Measurements from ENCODE around the gene STARD3.

Gene STARD3

DNA sequence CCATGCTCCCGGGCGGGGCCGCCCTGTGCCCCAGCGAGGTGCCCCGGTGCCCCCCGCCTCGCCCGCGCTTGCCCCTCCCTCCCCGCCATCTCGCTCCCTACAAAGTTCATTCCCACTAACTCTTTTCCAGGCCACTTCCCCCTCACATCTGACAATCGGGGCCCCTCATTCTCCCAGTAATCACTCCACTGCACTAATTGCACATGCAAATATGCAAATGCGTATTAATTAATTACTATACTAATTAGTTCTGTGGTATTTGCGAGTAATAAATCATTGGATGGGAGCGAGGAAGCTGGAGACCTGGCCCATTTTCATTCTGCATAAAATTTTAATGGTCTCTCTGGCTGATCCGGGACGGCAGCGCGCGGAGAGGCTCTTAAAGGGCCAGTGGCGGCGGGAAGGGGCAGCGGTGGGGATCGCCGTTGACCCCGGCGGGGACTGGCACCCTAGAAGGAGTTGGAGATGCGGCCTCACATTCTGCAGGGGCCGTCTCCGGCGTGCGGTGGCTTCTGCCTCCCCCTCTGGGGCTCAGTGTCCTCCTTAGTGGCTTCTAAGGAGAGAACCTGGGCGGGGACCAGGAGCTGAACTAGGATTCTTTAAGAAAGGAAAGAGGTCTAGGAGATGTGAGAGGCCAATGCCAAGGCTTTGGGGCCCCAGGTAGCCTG, 18.6 kb upstream of the STARD3 start:
- no peak overlapping the region for H3K27ac Mint-ChIP-seq
- H3K9me3 Mint-ChIP-seq: no peaks in the 10 kb centered on the region
- TF ChIP-seq, protein P1, sequence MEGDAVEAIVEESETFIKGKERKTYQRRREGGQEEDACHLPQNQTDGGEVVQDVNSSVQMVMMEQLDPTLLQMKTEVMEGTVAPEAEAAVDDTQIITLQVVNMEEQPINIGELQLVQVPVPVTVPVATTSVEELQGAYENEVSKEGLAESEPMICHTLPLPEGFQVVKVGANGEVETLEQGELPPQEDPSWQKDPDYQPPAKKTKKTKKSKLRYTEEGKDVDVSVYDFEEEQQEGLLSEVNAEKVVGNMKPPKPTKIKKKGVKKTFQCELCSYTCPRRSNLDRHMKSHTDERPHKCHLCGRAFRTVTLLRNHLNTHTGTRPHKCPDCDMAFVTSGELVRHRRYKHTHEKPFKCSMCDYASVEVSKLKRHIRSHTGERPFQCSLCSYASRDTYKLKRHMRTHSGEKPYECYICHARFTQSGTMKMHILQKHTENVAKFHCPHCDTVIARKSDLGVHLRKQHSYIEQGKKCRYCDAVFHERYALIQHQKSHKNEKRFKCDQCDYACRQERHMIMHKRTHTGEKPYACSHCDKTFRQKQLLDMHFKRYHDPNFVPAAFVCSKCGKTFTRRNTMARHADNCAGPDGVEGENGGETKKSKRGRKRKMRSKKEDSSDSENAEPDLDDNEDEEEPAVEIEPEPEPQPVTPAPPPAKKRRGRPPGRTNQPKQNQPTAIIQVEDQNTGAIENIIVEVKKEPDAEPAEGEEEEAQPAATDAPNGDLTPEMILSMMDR (IDR thresholded peaks at IDR 0.05): no peak
- peaks cover 91% of the 10 kb centered on the region for H3K27me3 Mint-ChIP-seq (ENCODE audit: low read depth, poor library complexity)
- no peaks in the 10 kb centered on the region for H3K4me1 Mint-ChIP-seq
- no peak for DNase-seq
- peak overlapping the region; percentile 82 for H3K4me3 Mint-ChIP-seq
- no peaks in the 10 kb centered on the region for H3K36me3 Mint-ChIP-seq (ENCODE audit: low read depth)

DNA sequence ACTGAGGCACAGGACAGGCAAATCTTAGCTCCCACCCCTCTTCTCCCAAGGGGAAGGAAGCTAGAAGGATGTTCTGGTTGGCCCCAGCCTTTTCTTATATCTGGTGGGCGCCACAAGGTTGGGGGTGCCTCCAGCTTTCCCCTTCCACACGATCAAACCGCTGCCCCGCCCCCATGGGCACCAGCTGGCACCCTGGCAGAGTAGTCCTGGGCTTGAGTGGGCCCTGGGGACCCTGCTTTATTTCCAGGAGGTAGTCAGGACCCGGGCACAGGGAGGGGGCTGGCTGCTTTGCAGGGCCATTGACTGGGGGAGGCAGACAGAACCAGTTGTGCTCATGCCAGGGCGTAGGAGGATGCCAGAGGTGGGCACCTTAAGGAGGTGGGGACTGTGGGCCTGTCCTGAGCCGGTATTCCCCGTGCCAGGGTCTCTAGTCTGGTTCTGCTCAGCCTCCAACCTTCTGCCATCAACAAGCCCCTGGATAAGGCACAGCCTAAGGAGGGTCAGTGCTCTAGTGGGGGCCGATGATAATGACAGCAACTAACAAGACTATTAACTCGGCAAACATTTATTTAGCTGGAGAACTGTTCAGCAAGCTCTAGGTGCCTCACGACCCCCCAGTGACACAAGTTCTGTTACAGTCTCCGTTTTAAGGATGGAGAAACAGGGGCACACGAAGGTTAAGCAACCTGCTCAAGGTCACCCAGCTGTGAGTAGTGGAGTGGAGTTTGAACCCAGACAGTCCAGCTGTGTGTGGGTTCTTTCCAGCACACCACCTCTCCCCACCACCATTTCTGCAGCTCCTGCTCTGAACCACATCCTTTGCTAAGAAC, 17.8 kb upstream of the STARD3 start:
- Mint-ChIP-seq H3K36me3 (ENCODE audit: low read depth) (no peaks in the 10 kb centered on the region), H3K9me3 (no peaks in the 10 kb centered on the region), H3K4me1 (no peaks in the 10 kb centered on the region), H3K27me3 (ENCODE audit: low read depth, poor library complexity) (peaks cover 91% of the 10 kb centered on the region), H3K4me3 (peak overlapping the region; percentile 28), H3K27ac (no peak overlapping the region)
- DNase-seq: no peak
- TF ChIP-seq, protein P1 (IDR thresholded peaks at IDR 0.05): no peak

DNA sequence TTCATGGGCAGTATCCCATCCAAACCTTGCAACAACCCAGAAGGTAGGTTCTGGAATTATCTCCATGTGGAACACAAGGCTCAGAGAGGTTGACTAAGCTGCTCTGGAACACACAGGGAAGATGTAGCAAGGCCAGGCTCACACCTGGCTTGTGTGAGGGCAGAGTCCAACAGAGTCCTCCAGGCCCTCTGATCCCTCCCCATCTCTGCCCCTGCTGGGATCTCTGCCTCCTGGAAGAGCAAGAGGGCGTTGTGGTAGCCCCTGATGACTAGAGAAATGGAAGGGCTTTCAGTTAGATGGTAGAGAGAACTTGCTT, 17.2 kb upstream of the STARD3 start:
- Mint-ChIP-seq H3K27me3 (ENCODE audit: low read depth, poor library complexity) (peaks cover 91% of the 10 kb centered on the region), H3K4me3 (peak overlapping the region; percentile 28), H3K27ac (no peak overlapping the region), H3K9me3 (no peaks in the 10 kb centered on the region), H3K36me3 (ENCODE audit: low read depth) (no peaks in the 10 kb centered on the region), H3K4me1 (no peaks in the 10 kb centered on the region)
- TF ChIP-seq, protein P1 (IDR thresholded peaks at IDR 0.05): no peak
- DNase-seq: no peak

DNA sequence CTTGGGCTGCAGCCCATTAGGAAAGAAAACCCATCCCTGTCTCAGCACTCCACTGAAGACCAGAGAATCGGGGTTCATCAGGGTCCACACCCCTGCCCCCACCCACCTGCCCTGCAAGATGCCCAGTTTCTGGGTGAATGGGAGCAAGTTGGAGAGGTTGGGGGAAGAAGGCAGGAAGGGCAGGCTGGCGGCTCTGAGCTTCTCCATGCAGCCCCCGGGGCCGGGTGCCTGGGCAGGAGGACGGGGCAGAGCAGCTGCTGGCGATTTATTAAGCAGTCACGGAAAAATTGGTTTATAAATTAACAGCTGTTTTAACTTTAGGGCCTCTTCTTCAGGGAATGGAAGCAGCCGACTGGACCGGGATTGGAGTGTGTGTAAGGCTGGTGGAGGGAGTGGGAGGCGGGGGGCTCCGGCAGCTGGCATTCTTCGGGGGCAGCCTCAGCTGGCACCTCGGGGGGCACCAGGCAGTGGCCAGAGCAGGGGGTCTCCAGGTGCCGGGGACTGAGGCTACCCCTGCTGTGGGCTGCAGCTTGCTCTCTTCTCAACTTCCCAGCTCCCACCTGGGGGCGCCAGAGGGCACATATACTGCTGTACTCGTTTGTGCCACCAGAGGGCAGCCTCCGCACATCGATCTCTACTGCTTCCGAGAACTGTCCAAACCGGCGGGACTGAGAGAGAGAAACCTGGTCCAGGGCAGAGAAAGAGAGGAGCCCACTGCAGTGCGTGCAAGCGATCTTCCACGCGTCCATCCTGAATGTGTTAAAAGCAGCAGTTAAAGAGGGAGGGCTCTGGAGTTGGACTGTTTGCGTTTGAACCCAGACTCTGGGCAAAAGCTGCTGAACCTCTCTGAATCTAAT, 15.2 kb upstream of the STARD3 start:
- Mint-ChIP-seq H3K27ac (no peak overlapping the region), H3K27me3 (ENCODE audit: low read depth, poor library complexity) (peaks cover 91% of the 10 kb centered on the region), H3K4me3 (no peak overlapping the region), H3K36me3 (ENCODE audit: low read depth) (no peaks in the 10 kb centered on the region), H3K4me1 (peaks cover 10% of the 10 kb centered on the region), H3K9me3 (no peaks in the 10 kb centered on the region)
- peak; percentile 90 for DNase-seq
- TF ChIP-seq, protein P1 (IDR thresholded peaks at IDR 0.05): peak; percentile 100

DNA sequence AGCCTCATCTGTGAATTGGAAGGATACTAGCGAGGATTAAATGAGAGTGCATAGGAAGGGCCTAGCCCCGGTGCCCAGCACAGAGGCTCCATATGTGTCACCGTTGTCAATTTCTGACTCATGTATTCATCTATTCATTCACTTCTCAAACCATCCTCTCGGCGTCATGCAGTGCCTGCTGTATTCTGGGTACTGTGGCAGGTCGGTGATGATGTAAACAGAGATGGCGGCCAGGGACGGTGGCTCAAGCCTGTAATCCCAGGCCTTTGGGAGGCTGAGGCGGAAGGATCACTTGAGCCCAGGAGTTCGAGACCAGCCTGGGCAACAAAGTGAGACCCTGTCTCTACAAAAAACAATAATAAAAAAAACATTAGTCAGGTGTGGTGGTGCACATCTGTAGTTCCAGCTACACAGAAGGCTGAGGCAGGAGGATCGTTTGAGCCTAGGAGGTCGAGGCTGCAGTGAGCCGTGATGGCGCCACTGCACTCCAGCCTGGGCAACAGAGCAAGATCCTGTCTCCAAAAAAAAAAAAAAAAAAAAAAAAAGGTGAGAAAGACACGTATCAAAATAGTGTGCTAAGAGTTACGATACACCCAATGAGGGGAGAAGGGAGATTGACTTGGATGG, 14.5 kb upstream of the STARD3 start:
- TF ChIP-seq, protein P1 (IDR thresholded peaks at IDR 0.05): no peak
- Mint-ChIP-seq H3K27ac (no peak overlapping the region), H3K27me3 (ENCODE audit: low read depth, poor library complexity) (peaks cover 89% of the 10 kb centered on the region), H3K9me3 (no peaks in the 10 kb centered on the region), H3K36me3 (ENCODE audit: low read depth) (no peaks in the 10 kb centered on the region), H3K4me3 (no peak overlapping the region), H3K4me1 (peaks cover 10% of the 10 kb centered on the region)
- DNase-seq: no peak
